Measurements from ENCODE around the gene ARL6IP4. TPM values are rescaled to one million over a fixed set of nuclear protein-coding genes. Genes with fewer than 3 reads are reported as not detected.

Gene ARL6IP4
- total RNA-seq, 1 experiment from 2014 or later, result 132 TPM

DNA sequence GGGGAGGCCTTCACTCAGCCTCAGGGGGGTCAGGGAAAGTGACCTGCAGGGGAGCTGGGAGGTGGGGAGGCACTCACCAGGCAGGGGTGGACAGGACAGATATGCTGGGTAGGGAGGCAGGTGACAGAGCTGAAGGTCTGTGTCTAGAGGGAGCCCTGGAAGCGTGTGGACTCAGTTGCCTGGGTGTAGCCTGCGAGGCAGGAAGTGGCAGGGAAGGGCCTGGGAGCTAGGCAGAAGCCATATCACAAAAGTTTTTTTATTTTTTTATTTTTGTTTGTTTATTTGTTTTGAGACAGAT is 39.3 kb downstream of the ARL6IP4 start:
- Mint-ChIP-seq H3K4me3 (no peak overlapping the region), H3K27me3 (ENCODE audit: low read depth) (peaks cover 2% of the 10 kb centered on the region), H3K9me3 (no peaks in the 10 kb centered on the region), H3K27ac (peak overlapping the region in 1 of 3 experiments; percentile 89; a peak in 3 of 7 replicates), H3K36me3 (ENCODE audit: insufficient read depth in 1 of 3, low read depth in 3 of 3) (no peaks in the 10 kb centered on the region; a peak in 1 of 7 replicates), H3K4me1 (peaks cover 0 to 9% of the 10 kb centered on the region in 2 experiments; a peak in 1 of 4 replicates)
- no peak overlapping the region for H3K23ac ChIP-seq (ENCODE audit: insufficient read length, low read depth, low read length)
- H2AK5ac ChIP-seq (ENCODE audit: insufficient read length, low read length), result no peak overlapping the region
- no peaks in the 10 kb centered on the region for H3K23me2 ChIP-seq (ENCODE audit: insufficient read length, low read depth, low read length, poor library complexity, severe bottlenecking)
- DNase-seq, result no peak
- H3K4me2 ChIP-seq (ENCODE audit: insufficient read depth, insufficient read length, low read length), result no peak overlapping the region
- H3K27ac ChIP-seq (ENCODE audit: insufficient read length, low read depth, low read length), result no peak overlapping the region
- H2BK20ac ChIP-seq (ENCODE audit: low read depth, low read length, poor library complexity, severe bottlenecking), result no peak overlapping the region
- no peaks in the 10 kb centered on the region for H4K20me1 ChIP-seq (ENCODE audit: control insufficient read depth, insufficient read depth, insufficient read length)
- no peaks in the 10 kb centered on the region for H3K79me2 ChIP-seq (ENCODE audit: insufficient read depth, low read length)
- H3K79me1 ChIP-seq (ENCODE audit: insufficient read depth, low read depth, low read length, poor library complexity, severe bottlenecking), result no peaks in the 10 kb centered on the region
- no peak overlapping the region for H2BK120ac ChIP-seq (ENCODE audit: low read depth, low read length, poor library complexity, severe bottlenecking)
- H3K4me1 ChIP-seq (ENCODE audit: insufficient read depth, low read length), result no peaks in the 10 kb centered on the region
- H3K14ac ChIP-seq (ENCODE audit: insufficient read depth, low read length), result no peak overlapping the region
- H3K27me3 ChIP-seq (ENCODE audit: insufficient read depth, low read length), result no peaks in the 10 kb centered on the region
- no peak overlapping the region for H3K4ac ChIP-seq (ENCODE audit: low read depth, low read length)
- no peak overlapping the region for H4K91ac ChIP-seq (ENCODE audit: insufficient read length, low read depth, low read length)
- H3T11ph ChIP-seq (ENCODE audit: low read length), result no peak overlapping the region
- TF ChIP-seq, protein P1, sequence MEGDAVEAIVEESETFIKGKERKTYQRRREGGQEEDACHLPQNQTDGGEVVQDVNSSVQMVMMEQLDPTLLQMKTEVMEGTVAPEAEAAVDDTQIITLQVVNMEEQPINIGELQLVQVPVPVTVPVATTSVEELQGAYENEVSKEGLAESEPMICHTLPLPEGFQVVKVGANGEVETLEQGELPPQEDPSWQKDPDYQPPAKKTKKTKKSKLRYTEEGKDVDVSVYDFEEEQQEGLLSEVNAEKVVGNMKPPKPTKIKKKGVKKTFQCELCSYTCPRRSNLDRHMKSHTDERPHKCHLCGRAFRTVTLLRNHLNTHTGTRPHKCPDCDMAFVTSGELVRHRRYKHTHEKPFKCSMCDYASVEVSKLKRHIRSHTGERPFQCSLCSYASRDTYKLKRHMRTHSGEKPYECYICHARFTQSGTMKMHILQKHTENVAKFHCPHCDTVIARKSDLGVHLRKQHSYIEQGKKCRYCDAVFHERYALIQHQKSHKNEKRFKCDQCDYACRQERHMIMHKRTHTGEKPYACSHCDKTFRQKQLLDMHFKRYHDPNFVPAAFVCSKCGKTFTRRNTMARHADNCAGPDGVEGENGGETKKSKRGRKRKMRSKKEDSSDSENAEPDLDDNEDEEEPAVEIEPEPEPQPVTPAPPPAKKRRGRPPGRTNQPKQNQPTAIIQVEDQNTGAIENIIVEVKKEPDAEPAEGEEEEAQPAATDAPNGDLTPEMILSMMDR (conservative IDR thresholded peaks at IDR 0.05), result no peak
- no peak overlapping the region for H2BK5ac ChIP-seq (ENCODE audit: insufficient read length, low read length)
- no peak overlapping the region for H2BK12ac ChIP-seq (ENCODE audit: insufficient read length, low read depth, low read length)
- H4K5ac ChIP-seq (ENCODE audit: insufficient read length, low read depth, low read length), result no peak overlapping the region
- no peak overlapping the region for H2AFZ ChIP-seq (ENCODE audit: low read length)
- H2BK15ac ChIP-seq (ENCODE audit: low read depth, low read length), result no peak overlapping the region
- no peak overlapping the region for H3K9ac ChIP-seq (ENCODE audit: extremely low read depth, insufficient read length, low read length)
- H3K18ac ChIP-seq (ENCODE audit: insufficient read length, low read depth, low read length), result no peak overlapping the region
- no peaks in the 10 kb centered on the region for H3K9me3 ChIP-seq (ENCODE audit: control insufficient read depth, low read depth, low read length)
- H4K8ac ChIP-seq (replicated peaks; ENCODE audit: insufficient read length, low read depth, low read length), result no peak overlapping the region
- no CpG with 5 or more reads among the region's 2 CpGs for WGBS (ENCODE audit: extremely low coverage, insufficient read length, low lambda C conversion rate)
- H3K56ac ChIP-seq (ENCODE audit: insufficient read length, low read depth, low read length), result no peak overlapping the region
